Measurements from ENCODE around the gene BID.
A peak's percentile ranks its signal among the peaks of the same experiment; 100 is the strongest.

Gene BID

DNA sequence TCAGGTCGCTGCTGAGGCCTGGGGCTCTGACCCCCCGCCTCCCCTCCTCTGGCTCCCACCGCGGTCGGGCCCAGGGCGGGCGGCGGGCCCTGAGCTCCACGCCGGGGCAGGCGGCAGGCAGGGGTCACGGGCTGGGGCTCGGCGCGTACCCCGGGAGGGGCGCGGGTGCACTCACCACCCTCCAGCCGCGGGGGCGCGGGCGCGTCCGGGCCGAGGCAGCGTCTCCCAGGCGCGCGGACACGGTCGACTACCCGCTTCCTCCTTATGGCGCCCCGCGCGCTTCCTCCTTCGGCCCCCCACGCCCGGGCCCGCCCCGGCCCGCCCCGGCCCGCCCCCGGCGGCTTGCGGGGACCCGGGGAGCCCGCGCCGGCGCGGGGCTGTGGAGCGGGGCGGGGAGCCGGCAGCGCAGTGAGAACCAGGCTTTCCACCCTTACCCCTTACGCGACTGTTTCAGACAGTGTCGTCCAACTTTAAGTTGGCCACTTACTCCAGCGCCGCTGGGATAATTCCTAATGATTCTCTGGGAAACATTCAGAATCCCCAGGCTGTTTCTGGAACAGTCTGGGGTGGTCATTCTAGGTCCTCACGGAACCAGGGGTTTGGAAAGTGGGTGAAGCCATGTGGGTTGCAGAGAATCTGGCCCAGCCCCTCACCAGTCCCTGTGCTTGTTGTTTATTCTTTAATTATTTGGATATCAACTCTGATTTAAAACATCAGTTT lies at the start of gene BID:
Gene BID, minus strand, starts transcription at position 264 of the 720 bp plus-strand sequence. CDS start 24,353 bp downstream, outside the sequence.
- DNase-seq = peak; percentile 44

DNA sequence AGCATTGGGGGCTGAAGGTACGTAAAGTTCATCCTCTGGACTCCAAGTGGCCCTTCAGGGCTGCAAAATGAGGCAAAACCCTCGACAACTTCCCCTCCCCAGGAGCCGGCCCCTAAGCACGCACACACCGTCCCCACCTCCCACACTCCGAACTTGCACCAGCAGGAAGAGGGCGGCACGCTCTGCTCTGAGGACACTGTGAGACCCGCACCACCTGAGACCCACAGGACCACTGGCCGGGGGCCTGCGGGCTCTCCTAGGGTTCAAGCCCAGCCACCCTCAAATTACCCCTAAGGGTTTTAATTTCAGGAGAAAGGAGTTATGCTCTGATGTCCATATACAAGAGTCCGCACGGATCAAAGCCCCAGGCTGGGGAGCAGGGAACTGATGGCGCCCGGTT lies 49.7 kb upstream of the BID start:
- DNase-seq = no peak

DNA sequence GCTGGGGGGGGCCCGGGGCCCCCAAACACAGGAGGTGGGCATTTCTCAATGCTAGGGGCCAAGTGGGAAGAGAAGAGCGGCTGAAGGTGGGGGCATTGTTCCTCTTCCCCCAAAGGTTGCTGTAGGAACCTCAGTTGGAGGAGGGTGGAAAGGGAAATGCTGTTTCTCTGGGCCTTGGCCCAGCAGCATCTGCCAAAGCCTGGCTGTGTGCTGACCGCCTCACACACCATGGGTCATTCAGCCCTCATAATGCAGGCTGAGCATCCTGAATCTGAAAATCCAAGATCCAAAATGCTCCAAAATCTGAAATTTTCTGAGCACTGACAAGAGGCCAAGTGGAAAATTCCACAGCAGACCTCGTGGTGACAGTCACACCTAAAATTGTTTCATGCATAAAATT lies 49.0 kb upstream of the BID start:
- no peak for DNase-seq

DNA sequence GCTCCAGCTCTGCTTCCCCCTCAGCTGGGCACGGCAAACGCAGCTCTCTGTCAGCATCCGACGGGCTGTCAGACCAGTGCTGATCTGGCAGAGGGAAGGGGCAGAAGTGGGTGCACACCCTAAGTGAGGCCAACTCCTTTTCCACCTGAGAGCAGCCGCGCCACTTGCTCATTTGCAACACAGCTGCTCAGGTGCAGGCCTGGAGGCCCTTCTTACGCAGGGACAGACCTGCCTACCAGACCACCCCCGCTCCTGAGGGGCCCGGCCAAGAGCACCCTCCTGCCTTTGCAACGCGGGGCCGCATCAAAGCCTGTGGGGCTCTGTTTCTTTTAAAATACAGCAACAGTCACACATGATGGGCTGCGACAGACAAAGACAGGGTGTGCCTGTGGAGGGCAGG lies 47.8 kb upstream of the BID start:
- DNase-seq = no peak

DNA sequence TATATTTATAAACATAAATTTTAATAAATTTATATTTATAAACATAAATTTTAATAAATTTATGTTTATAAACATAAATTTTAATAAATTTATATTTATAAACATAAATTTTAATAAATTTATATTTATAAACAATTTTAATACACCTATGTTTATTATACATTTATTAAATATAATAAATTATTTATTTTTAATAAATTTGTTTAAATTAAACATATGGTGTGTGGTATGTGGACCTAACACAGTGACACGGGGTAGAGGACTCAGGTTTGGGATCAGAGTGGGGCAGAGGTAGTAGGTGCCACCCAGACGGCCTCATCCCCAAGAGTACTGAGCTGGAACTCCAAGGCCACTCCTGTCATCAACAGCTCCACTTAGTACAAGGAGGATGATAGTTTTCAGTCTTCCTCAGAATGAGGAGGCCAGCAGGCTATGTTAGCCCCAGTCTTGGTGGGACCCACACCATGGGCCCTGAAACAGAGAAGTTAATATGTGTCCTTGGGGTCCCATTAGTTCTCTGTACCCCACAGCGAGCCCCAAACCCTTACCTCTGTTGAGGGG lies 46.7 kb upstream of the BID start:
- DNase-seq = no peak

DNA sequence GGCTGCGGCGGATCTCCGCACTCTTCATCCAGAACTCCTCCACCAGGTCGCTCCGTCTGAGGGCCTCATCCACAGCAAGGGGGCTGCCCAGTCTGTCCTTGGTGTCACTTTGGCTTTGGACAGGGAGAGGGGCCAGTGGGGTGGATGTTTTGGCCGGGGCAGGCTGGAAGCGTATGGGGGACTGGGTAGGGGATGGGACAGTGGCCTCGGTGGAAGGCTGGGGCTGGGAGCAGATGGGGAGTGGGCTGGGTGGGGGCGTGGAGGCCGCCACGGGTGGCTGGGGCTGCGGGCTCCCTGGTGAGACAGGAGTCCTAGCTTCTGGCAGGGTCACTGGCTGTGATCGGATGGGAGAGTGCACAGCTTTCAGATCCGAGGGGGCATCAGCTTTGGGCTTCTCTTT lies 44.4 kb upstream of the BID start:
- no peak for DNase-seq

DNA sequence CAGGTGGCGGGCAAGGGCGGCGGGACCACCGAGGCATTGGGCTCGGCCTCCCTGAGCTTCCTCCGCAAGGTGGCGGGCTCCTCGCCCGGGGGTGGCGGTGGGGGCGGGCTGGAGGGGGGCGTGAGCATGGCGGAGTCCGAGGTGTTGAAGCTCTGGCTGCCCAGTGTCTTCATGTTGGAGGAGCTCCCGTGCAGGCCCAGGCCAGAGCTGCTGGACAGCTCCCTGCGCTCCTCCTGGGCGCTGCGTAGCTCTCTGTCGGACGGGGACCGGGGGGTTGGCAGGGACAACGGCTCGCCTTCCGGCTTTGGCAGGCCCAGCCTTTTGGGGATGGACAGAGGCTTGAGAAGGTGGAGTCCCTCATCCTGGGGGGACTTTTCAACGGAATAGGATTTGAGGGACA lies 43.9 kb upstream of the BID start:
- no peak for DNase-seq

DNA sequence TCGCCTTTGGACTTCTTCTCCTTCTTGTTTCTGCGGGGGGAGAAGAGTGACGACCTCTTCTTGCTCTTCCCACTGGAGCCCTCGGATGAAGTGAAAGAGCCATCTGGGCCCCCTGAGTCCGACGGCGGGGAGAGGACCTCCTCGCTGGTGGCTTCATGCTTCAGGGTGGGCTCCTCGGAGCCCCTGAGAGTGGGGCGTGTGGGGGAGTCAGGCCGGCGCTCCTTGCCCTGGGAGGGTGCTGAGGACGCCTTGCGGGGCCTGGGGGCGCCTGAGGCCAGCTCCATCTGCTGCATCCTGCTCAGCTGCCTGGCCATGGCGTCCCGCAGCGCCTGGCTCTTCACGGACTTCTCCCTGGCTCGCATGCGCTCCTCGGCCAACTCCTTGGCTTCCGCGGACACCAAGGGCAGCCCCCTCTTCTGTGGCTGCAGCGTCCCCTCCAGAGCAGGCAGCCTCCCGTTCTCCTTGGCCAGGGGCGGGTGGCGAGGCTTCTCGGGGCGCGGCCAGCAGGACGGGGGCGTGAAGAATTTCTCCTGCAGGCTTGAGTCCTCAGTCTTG lies 43.3 kb upstream of the BID start:
- DNase-seq = no peak

DNA sequence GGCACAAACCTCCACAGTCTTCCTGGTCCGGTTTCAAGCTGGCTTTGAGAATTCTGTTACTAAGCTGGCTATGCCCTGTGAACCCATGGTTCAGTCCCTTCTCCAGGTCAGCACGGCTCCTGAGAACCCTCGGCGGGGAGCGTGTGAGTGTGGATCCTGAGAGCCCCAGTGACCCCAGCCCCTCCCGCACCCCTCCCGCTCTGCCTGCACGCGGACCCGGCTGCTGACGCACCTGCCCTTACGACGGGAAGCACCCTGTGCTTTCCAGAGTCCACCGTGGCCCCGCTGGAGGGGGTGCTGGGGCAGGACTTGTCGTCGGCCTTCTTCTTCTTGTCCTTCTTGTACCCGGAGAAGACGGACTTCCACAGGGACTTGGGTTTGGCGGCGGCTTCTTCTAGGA lies 42.8 kb upstream of the BID start:
- no peak for DNase-seq

DNA sequence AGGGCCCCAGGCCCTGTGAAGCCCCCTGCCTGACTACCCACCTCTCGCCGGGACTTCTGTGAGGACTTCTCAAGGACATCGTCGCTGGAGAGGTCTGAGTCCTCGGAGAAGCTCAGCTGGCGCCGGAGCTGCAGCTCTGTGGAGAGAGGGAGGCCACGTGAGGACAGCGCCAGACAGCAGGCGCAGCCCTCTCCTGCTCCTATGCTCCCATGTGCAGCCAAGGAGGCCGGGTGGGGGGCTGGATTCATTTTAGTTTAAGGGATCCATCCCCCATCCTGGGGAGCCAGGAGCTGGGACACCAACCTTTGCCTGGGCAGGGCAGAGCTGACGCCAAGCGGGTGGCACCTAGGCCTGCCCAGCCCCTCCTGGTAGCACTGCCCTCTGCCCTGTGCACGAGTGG lies 42.4 kb upstream of the BID start:
- DNase-seq = no peak

DNA sequence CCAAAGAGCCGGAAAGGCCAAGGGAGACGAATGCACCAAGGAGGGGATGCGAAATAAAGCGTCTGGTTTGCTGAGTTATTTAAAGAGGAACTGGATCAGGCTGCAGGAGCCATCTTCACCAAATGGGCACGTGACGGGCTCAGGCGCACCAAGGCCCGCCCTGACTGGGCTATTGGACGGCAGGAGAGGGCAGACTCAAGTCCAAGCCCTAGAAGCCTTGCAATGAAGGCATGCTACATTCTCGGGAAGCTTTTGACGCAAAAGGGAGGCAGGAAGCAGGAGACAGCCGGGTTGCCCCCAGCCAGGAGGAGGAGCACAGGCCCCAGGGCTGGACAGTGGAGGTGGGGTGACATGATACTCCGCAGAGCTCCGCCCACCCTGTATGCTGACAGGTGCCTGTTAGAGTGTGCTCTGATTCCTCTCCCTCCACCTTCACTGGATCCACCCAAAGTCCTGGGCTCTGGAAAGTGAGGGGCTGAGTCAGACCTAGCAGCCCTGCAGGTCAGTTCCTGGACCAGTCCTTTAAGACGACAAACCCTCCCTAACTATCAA lies 41.5 kb upstream of the BID start:
- no peak for DNase-seq

DNA sequence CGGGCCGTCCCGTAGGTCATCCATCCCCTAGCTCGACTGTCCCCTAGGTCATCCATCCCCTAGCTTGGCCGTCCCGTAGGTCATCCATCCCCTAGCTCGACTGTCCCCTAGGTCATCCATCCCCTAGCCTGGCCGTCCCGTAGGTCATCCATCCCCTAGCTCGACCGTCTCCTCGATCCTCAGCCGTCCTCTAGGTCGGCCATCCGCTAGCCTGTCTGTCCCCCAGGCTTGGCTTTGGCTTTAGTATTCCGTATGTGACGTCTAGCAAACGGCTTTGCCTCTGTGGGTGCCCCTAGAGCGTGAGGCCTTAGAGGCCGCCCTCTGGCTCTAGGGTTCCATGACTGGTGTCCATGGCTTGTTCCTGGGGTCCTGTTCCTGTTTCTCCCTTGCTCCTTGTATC lies 40.6 kb upstream of the BID start:
- DNase-seq = no peak

DNA sequence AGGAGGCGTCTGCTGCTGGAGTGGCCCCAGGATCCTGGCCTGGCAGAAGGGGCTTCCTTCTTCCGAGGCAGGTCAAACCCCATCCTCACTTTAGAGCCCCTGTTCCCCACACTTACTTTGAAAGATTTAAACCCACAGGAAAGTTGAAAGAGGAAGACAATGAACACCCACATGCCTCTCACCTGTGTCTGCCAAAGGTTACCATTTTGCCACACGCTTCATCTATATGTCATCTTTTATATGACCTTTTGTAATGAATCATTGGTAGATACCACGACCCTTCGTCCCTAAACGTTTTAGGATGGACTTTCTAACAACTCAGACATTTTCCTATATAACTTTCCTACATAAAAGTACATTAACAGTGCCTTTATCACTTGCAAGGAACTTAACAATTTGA lies 39.8 kb upstream of the BID start:
- DNase-seq = no peak

DNA sequence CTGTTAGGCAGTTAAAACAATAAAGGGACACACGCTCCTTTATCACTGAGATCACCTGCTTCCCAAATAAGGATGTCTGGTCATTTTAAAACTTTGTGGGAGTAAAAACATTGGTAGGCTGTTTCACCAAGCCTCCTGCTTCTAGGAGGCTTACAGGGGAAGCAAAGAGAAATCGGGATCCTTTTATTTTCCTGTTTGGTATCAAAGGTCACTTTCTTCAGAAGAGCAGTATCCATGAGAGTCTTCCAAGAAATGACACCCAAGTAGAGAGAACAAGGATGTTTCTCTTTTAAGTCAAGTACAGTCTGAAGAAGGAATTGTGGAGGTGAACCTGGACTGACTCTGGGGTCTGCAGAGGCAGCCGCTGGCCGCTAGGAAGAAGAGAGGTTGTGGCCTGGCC lies 36.9 kb upstream of the BID start:
- no peak for DNase-seq

DNA sequence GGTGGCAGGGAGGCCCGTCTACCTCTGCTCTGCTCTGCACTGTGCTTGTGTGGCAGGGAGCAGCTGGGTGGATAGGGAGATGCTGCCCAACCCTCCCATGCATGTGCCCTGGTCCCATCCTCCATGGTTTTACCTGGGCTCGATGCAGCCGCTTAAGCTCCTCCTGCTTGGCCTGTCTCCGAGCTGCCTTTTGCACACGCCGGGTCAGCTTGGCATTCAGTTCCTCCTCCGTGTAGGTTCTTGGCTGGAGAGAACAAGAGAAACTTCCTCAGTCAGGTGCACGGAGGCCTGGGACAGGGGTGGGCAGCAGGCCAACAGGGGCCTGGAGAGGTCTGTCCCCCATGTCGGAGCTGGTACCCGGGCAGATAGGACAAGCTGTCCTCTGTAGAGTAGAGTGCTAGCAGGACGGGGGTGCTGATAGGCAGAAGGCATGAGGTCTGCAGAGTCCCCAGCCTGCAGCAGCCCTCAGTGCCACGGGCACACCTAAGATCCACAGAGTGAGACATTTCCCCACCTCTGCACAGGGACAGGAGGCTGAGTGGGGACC lies 36.4 kb upstream of the BID start:
- DNase-seq = no peak

DNA sequence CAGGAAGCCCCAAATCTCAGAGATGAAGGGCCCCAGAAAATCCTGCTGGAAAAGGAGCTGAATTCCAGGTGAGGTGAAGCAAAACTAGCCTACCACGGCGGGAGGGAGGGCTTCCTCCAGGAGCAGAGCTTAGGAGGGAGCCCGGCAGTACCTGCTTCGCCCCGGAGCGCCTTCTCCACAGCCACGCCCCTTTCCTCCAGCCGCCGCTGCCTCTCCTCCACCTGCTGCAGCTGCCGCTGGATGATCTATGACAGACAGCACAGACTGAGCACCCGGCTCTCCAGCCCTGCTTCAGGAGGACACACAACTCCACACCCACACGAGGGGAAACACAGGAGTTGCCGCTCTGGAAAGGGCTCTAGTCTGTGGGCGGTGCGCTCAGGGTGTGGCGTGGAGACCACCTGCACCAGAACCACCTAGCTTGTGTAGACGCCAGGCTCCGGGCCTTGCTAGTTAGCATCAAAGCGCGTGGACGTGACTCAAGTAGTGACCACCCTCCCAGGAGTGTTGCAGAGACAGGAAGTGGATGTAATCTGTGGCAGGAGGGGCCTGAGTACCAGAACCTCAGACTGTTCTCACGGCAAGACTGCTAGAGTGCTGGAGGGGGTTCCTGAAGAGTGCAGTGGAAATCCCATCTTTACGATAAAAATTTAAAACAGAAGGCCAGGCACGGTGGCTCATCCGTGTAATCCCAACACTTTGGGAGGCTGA lies 34.6 kb upstream of the BID start:
- DNase-seq = no peak

DNA sequence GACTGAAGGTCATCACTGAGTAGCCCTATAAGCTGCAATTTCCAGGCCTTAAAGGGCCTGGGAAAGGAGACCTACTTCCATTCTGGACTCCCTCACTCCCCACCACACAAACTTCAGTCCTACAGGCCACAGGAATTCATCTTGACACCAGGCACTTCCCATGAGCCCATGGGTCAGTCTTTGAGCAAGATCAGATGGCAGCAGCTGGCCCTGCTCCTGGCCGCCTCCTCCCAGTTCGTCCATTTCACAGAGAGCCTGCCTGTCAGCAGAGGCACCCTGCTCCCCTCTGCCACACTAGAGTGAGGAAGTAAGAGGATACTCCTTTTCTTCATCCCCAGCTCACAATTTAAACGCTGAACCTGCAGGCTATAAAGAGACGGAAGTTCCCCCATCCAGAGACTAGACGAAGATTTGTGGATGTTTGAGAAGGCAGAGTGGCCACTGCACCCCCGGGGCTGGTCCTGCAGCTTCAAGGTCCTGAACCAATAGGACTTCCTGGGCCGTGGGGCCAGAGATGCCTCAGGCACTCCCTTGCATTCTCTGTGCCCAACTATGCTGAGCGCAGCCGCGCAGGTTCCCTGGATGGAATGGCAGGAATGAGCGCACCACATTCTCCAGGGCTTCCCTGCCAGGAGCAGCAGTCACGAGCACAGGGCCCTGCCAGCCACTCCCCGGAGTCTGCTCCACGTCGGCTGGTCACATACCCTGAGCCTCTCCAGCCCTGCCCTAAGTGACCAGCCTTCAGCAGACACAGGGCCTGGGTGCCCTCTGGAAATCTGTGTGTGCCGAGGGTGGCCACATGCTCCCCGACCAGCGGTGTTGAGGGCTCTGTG lies 33.5 kb upstream of the BID start:
- DNase-seq = no peak

DNA sequence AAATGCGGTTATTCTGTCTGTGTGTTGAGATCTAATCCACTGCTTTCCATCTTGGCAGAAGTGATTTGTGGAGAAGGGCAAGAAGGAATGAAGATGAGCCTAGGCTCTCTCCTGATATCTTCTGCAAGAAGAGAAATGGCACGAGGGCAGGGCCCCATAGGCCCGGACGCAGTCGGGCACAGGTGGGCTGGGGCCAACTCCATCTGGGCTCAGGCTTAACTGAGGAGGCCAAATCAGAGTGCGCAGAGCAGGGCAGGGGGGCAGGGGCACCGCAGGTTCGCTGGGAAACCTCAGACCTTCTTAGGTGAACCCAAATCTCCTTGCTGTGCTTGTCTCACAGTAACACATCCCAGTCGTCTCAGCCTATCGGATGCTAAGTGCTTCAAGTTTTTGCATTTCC lies 32.8 kb upstream of the BID start:
- no peak for DNase-seq

DNA sequence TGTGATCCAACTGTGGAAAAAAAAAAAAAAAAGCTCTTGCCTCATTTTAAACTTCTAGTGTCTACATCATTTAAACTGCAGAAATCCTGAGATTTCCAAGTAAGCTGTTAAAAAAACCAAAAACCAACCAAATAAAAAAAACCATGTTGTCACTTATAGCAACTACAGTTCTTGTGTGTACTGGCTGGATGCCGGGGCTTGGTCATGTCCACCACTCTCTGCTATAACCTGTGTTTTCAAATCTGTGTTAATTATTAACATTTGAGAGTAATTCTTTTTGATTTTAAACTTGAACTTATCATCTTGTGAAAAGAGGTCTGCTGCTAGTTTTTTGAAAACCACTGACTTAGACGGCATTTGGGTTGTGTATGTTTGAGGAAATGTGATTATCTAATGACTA lies 32.2 kb upstream of the BID start:
- no peak for DNase-seq

DNA sequence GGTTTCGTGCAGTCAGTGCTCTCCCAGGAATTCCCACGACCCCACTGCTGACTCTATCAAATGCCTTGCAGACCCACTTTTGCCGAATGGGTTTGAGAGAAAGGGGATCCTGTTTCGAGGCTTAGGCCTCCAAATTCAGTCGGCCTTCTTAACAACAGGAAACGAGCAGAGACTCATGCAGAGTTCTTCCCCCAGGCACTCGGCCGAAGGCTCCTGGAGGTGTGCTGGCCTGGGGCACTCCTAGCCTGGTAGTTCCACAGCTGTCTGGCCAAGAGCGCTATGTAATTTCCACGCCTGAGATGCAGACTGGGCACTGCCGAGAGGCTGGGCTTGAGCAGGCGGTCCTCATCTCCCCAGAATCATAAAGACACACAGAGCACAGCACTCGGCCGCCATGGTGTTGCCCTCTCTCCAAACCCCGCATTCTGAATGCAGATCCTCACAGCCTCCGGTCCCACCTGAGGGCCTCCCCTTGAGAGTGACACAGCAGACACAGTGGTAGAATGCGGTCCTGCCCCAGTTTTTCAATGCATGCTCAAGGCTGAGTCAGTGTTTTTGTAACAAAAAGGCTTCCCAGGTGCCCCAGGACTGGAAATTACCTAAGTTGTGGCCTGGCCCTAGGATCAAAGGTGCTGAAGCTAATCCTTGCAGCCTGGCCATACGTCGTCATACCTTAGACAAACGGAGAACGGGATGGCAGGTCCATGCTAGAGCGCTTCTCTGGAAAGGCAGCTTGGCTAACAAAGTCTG lies 30.2 kb upstream of the BID start:
- no peak for DNase-seq

DNA sequence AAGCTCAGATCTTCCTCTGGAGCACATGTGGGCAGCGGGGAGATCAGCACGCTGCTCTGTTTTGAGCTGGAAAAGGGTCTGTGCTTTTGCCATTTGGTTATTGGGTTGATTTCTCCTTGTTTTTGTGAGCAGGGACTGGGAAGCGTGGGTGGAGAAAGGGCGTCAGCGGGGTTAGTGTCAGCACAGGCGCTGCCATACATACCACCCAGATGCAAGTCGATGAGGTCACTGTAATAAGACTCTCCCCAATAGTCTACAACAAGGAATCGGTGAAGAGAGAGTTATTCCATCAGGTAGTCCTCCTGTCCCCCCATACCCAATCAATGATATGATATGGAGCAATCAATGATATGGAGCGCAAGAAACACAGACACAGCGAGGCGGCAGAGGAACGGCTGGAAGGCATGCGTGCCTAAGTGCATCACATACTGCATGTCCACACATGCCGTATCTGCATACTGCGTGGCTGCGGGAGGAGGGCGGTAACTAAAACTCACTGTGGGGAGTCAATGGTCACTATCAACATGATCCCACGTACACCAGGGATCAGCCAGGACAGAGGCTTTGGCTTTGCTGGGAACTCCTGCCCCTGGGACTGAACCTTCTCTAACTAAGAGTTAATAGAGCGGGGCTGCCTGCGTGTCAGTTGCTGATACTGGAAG lies 29.5 kb upstream of the BID start:
- DNase-seq = no peak

Measured in MV-4-11 (cell line).